ENCODE measurements around the gene HOXA4.

GRCh38 chr7:27112955-27113949, 17.3 kb downstream of the HOXA4 start:
- no peak for TF ChIP-seq RAD21 (IDR thresholded peaks at IDR 0.05; ENCODE audit: low read depth)
- TF ChIP-seq CTCF (IDR thresholded peaks at IDR 0.05 in 2 of 3, conservative IDR thresholded peaks at IDR 0.05 in 1 of 3; ENCODE audit: borderline replicate concordance in 1 of 3, insufficient read depth in 1 of 3, low read depth in 2 of 3, low read length in 2 of 3), result no peak
- peak; percentile 45 for TF ChIP-seq TCF7L2 (IDR thresholded peaks at IDR 0.05; ENCODE audit: borderline replicate concordance, extremely low read depth, insufficient read depth, insufficient read length)
- TF ChIP-seq EZH2phosphoT487 (IDR thresholded peaks at IDR 0.05; ENCODE audit: borderline replicate concordance), result no peak
- no peak for TF ChIP-seq POLR2A (IDR thresholded peaks at IDR 0.05; ENCODE audit: borderline replicate concordance, extremely low read depth, insufficient read depth, insufficient read length)
- peak; percentile 55 for TF ChIP-seq POLR2AphosphoS5 (IDR thresholded peaks at IDR 0.05; ENCODE audit: low read depth, low read length)
- TF ChIP-seq EZH2 (IDR thresholded peaks at IDR 0.05), result no peak
- TF ChIP-seq YY1 (IDR thresholded peaks at IDR 0.05; ENCODE audit: extremely low read depth, insufficient replicate concordance, low read depth, low read length), result no peak
- TF ChIP-seq, protein P1, sequence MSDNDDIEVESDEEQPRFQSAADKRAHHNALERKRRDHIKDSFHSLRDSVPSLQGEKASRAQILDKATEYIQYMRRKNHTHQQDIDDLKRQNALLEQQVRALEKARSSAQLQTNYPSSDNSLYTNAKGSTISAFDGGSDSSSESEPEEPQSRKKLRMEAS (IDR thresholded peaks at IDR 0.05), result no peak; the same call in 1 of the 2 replicates
- TF ChIP-seq, protein P2, sequence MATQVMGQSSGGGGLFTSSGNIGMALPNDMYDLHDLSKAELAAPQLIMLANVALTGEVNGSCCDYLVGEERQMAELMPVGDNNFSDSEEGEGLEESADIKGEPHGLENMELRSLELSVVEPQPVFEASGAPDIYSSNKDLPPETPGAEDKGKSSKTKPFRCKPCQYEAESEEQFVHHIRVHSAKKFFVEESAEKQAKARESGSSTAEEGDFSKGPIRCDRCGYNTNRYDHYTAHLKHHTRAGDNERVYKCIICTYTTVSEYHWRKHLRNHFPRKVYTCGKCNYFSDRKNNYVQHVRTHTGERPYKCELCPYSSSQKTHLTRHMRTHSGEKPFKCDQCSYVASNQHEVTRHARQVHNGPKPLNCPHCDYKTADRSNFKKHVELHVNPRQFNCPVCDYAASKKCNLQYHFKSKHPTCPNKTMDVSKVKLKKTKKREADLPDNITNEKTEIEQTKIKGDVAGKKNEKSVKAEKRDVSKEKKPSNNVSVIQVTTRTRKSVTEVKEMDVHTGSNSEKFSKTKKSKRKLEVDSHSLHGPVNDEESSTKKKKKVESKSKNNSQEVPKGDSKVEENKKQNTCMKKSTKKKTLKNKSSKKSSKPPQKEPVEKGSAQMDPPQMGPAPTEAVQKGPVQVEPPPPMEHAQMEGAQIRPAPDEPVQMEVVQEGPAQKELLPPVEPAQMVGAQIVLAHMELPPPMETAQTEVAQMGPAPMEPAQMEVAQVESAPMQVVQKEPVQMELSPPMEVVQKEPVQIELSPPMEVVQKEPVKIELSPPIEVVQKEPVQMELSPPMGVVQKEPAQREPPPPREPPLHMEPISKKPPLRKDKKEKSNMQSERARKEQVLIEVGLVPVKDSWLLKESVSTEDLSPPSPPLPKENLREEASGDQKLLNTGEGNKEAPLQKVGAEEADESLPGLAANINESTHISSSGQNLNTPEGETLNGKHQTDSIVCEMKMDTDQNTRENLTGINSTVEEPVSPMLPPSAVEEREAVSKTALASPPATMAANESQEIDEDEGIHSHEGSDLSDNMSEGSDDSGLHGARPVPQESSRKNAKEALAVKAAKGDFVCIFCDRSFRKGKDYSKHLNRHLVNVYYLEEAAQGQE (IDR thresholded peaks at IDR 0.05; ENCODE audit: low read depth), result no peak
- peak; percentile 38; the same call in 1 of the 2 replicates for TF ChIP-seq SP1 (IDR thresholded peaks at IDR 0.05; ENCODE audit: low read depth)
- TF ChIP-seq EGR1 (IDR thresholded peaks at IDR 0.05; ENCODE audit: low read depth), result no peak
